ENCODE measurements around the gene ZNF354C. TPM values are rescaled to one million over a fixed set of nuclear protein-coding genes. Genes with fewer than 3 reads are reported as not detected.
A peak's percentile ranks its signal among the peaks of the same experiment; 100 is the strongest.

The ZNF354C gene
- total RNA-seq, 1 experiment from 2014 or later, result not detected

DNA sequence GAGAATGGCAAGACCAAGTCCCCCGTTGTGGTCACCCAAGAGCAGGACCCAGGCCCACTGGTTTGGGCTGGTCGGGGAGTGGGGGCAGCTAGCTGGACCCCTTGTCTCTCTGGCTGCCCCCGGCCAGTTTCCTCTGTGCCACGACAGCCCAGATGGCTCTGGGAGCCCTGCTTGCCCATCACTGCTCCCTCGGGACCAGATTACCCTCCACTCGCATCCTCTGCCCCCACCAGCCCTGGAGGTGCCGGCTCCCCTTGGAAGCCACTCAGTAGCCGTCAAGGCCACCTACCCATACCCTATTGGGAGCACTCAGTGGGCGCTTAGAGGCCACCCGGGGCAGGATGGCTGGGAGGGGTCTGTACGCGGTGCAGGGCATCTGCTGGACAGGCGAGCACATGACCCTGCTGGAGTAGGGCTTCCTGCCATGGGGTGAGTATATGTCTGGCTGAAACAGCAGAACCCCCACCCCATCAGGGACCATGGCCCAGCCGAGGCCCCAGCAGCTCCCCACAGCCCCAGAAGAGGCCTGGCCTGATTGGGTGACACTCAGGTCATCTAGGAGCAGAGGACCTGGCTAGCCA is 70.0 kb downstream of the ZNF354C start:
- H3K4me1 ChIP-seq, result no peaks in the 10 kb centered on the region
- no peaks in the 10 kb centered on the region for H3K27me3 ChIP-seq (replicated peaks; ENCODE audit: control insufficient read depth, insufficient read depth, low read length)
- no peaks in the 10 kb centered on the region for H3K36me3 Mint-ChIP-seq (ENCODE audit: insufficient read depth, unreplicated experiment)
- no peaks in the 10 kb centered on the region for H3K4me1 Mint-ChIP-seq (ENCODE audit: low read depth, unreplicated experiment)
- H3K9me3 Mint-ChIP-seq (ENCODE audit: unreplicated experiment), result peaks cover 10% of the 10 kb centered on the region
- no peak overlapping the region for H3K27ac Mint-ChIP-seq (ENCODE audit: unreplicated experiment)
- CTCF ChIA-PET, result no interaction called here
- TF ChIP-seq, protein P1, sequence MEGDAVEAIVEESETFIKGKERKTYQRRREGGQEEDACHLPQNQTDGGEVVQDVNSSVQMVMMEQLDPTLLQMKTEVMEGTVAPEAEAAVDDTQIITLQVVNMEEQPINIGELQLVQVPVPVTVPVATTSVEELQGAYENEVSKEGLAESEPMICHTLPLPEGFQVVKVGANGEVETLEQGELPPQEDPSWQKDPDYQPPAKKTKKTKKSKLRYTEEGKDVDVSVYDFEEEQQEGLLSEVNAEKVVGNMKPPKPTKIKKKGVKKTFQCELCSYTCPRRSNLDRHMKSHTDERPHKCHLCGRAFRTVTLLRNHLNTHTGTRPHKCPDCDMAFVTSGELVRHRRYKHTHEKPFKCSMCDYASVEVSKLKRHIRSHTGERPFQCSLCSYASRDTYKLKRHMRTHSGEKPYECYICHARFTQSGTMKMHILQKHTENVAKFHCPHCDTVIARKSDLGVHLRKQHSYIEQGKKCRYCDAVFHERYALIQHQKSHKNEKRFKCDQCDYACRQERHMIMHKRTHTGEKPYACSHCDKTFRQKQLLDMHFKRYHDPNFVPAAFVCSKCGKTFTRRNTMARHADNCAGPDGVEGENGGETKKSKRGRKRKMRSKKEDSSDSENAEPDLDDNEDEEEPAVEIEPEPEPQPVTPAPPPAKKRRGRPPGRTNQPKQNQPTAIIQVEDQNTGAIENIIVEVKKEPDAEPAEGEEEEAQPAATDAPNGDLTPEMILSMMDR (IDR thresholded peaks at IDR 0.05; ENCODE audit: insufficient read depth in 1 of 2, low read depth in 1 of 2, low read length in 1 of 2, severe bottlenecking in 1 of 2, unreplicated experiment in 1 of 2), result no peak
- POLR2A ChIA-PET, result no interaction called here
- H3K9me3 ChIP-seq, result peaks cover 12% of the 10 kb centered on the region
- no peaks in the 10 kb centered on the region for H3K36me3 ChIP-seq (ENCODE audit: control insufficient read depth, insufficient read depth, low read length)
- no peaks in the 10 kb centered on the region for H3K27me3 Mint-ChIP-seq (ENCODE audit: insufficient read depth, unreplicated experiment)
- no peak overlapping the region for H3K4me3 Mint-ChIP-seq (ENCODE audit: unreplicated experiment)
- intact Hi-C loops (cut with micrococcal nuclease; ENCODE audit: unreplicated experiment), result no loop called here
- BruUV-seq (replicated peaks), result no TSS peak
- peak in 1 of 2 experiments; percentile 22 for DNase-seq
- H3K4me3 ChIP-seq (ENCODE audit: low read depth, low read length), result no peak overlapping the region

DNA sequence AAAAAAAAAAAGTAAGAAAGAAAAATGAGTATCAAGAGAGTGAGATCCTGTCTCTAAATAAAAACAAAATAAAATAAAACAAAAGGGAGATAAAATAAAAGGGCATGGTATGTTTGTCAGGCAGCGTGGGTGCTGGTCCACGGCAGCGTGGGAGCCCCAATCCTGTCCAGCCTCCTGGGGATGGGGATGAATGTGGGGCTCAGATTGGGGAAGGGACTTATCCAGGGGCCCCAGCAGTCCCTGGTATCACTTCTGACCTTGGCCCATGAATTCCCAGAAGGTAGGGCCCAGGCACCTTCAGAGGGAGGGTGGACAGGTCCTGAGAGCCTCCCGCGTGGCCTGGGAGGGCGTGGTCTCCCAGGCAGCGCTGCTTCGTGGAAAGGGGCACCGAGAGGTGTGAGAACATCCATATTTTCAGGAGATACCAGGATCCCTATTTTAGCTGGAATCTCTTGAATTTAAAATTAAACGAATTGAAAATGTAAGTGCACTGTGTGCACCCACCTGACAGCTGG is 71.2 kb downstream of the ZNF354C start:
- peaks cover 10% of the 10 kb centered on the region for H3K9me3 Mint-ChIP-seq (ENCODE audit: unreplicated experiment)

DNA sequence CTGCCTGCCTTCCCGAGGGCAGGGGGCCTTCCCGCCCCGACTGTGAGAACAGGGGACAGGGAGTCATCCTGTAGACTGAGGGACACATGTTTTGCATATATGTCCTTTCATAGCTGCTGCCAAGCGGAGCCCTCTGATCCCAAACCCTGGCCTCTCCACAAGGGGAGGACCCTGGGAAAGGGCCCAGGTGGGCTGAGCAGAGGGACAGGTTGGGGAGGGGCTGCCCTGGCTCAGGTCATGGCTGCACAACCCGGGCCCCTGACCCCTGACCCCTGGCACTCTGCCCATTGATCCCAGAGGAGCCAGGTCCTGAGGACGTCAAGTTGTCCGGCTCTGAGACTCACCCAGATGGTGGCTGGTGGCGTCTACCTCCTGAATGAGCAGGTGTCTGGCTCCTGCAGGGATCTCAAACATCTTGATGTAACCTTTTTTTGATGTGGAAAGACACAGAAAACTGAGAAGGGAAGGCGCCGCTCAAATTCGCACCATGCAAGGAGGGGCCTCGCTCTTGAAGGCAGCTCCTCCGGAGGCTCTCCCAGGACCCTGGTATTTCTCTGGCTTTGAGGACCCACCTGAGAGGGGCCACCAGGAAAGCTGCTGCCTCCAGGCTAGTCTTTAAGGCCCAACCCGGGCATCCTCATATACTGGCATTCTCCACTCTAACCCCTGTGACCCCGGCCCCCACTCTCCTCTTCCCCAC is 71.9 kb downstream of the ZNF354C start:
- ChIA-PET CTCF (interaction anchor here (0.6 kb wide), 1 partner anchor 47 kb away, joined by 4 read pairs; no protein-coding TSS in a partner anchor), POLR2A (no interaction called here)
- TF ChIP-seq, protein P1 (IDR thresholded peaks at IDR 0.05; ENCODE audit: insufficient read depth in 1 of 2, low read depth in 1 of 2, low read length in 1 of 2, severe bottlenecking in 1 of 2, unreplicated experiment in 1 of 2), result no peak
- Histone ChIP-seq H3K4me3 (ENCODE audit: low read depth, low read length) (no peak overlapping the region), H3K9me3 (peaks cover 8% of the 10 kb centered on the region; the same call in 1 of the 2 replicates), H3K27me3 (replicated peaks; ENCODE audit: control insufficient read depth, insufficient read depth, low read length) (no peaks in the 10 kb centered on the region), H3K4me1 (no peaks in the 10 kb centered on the region), H3K36me3 (ENCODE audit: control insufficient read depth, insufficient read depth, low read length) (no peaks in the 10 kb centered on the region)
- intact Hi-C loops (cut with micrococcal nuclease; ENCODE audit: unreplicated experiment), result no loop called here
- no peak overlapping the region for H3K27ac Mint-ChIP-seq (ENCODE audit: unreplicated experiment)
- H3K36me3 Mint-ChIP-seq (ENCODE audit: insufficient read depth, unreplicated experiment), result no peaks in the 10 kb centered on the region
- no peak overlapping the region for H3K4me3 Mint-ChIP-seq (ENCODE audit: unreplicated experiment)
- H3K27me3 Mint-ChIP-seq (ENCODE audit: insufficient read depth, unreplicated experiment), result no peaks in the 10 kb centered on the region
- H3K9me3 Mint-ChIP-seq (ENCODE audit: unreplicated experiment), result peaks cover 10% of the 10 kb centered on the region
- no TSS peak for BruUV-seq (replicated peaks)
- no peak for DNase-seq
- no peaks in the 10 kb centered on the region for H3K4me1 Mint-ChIP-seq (ENCODE audit: low read depth, unreplicated experiment)

More for the DNA sequence above, 71.2 kb downstream of the ZNF354C start:
- H3K9me3 ChIP-seq, result peaks cover 8% of the 10 kb centered on the region; the same call in 1 of the 2 replicates
- no peaks in the 10 kb centered on the region for H3K4me1 Mint-ChIP-seq (ENCODE audit: low read depth, unreplicated experiment)
- no peak for DNase-seq
- no peak overlapping the region for H3K4me3 ChIP-seq (ENCODE audit: low read depth, low read length)
- no peak overlapping the region for H3K4me3 Mint-ChIP-seq (ENCODE audit: unreplicated experiment)
- TF ChIP-seq, protein P1 (IDR thresholded peaks at IDR 0.05; ENCODE audit: insufficient read depth in 1 of 2, low read depth in 1 of 2, low read length in 1 of 2, severe bottlenecking in 1 of 2, unreplicated experiment in 1 of 2), result no peak
- H3K36me3 ChIP-seq (ENCODE audit: control insufficient read depth, insufficient read depth, low read length), result no peaks in the 10 kb centered on the region
- H3K4me1 ChIP-seq, result no peaks in the 10 kb centered on the region
- ChIA-PET POLR2A (no interaction called here), CTCF (no interaction called here)
- intact Hi-C loops (cut with micrococcal nuclease; ENCODE audit: unreplicated experiment), result no loop called here
- no TSS peak for BruUV-seq (replicated peaks)
- no peaks in the 10 kb centered on the region for H3K36me3 Mint-ChIP-seq (ENCODE audit: insufficient read depth, unreplicated experiment)
- H3K27me3 ChIP-seq (replicated peaks; ENCODE audit: control insufficient read depth, insufficient read depth, low read length), result no peaks in the 10 kb centered on the region
- no peaks in the 10 kb centered on the region for H3K27me3 Mint-ChIP-seq (ENCODE audit: insufficient read depth, unreplicated experiment)
- H3K27ac Mint-ChIP-seq (ENCODE audit: unreplicated experiment), result no peak overlapping the region
